HEK293T (cell line): ENCODE data around the gene AKT2.

ENCODE experiments used
- CTCF ChIA-PET: fragments of 350-600 bp; formaldehyde crosslinking; extraction: SDS; loops from one replicate; lab custom pipeline; 2021; ENCODE audit warnings: antibody characterized with exemption, inconsistent platforms; lab: Yijun Ruan, JAX
- POLR2A ChIA-PET: fragments of 350-600 bp; formaldehyde crosslinking; extraction: SDS; loops from one replicate; lab custom pipeline; 2020; ENCODE audit warnings: antibody characterized with exemption, inconsistent platforms; lab: Yijun Ruan, JAX
- DNase-seq: peaks from one replicate; pipeline ENCODE4 v3.0.0; 2012; ENCODE audit warnings: mixed read lengths; ENCODE audit errors: extremely low spot score
- ARNT ChIP-seq: fragments of 450-650 bp; IDR thresholded peaks from 2 replicates; pipeline ENCODE4 v1.6.1; 2017; ENCODE audit warnings: mild to moderate bottlenecking
- BHLHE40 ChIP-seq: fragments of 450-650 bp; IDR thresholded peaks from 2 replicates; pipeline ENCODE4 v1.6.1; 2016; ENCODE audit warnings: mild to moderate bottlenecking, moderate library complexity, borderline replicate concordance
- CTBP1 ChIP-seq: fragments of 450-650 bp; IDR thresholded peaks from 2 replicates; pipeline ENCODE4 v1.6.1; 2016; ENCODE audit warnings: borderline replicate concordance
- ELF4 ChIP-seq: fragments of 450-650 bp; IDR thresholded peaks from 2 replicates; pipeline ENCODE4 v1.6.1; 2017; ENCODE audit warnings: antibody characterized with exemption
- FOXA1 ChIP-seq: fragments of 450-650 bp; IDR thresholded peaks from 2 replicates; pipeline ENCODE4 v1.6.1; 2016; ENCODE audit warnings: mild to moderate bottlenecking
- FOXK2 ChIP-seq: fragments of 450-650 bp; IDR thresholded peaks from 2 replicates; pipeline ENCODE4 v1.6.1; 2016; ENCODE audit warnings: mild to moderate bottlenecking
- FOXM1 ChIP-seq: fragments of 450-650 bp; IDR thresholded peaks from 2 replicates; pipeline ENCODE4 v1.6.1; 2017; ENCODE audit warnings: mild to moderate bottlenecking, borderline replicate concordance
- HDGF ChIP-seq: fragments of 450-650 bp; IDR thresholded peaks from 2 replicates; pipeline ENCODE4 v1.6.1; 2017; ENCODE audit warnings: antibody characterized with exemption, borderline replicate concordance
- L3MBTL2 ChIP-seq: fragments of 450-650 bp; conservative IDR thresholded peaks from 2 replicates; pipeline ENCODE4 v1.6.1; 2016; ENCODE audit warnings: mild to moderate bottlenecking
- LEF1 ChIP-seq: fragments of 450-650 bp; IDR thresholded peaks from 2 replicates; pipeline ENCODE4 v1.6.1; 2017; ENCODE audit warnings: mild to moderate bottlenecking, borderline replicate concordance
- NFRKB ChIP-seq: fragments of 450-650 bp; IDR thresholded peaks from 2 replicates; pipeline ENCODE4 v1.6.1; 2016; ENCODE audit warnings: mild to moderate bottlenecking, moderate library complexity
- PKNOX1 ChIP-seq: fragments of 450-650 bp; IDR thresholded peaks from 2 replicates; pipeline ENCODE4 v1.6.1; 2016
- SP1 ChIP-seq: fragments of 450-650 bp; IDR thresholded peaks from 2 replicates; pipeline ENCODE4 v1.6.1; 2017
- SUZ12 ChIP-seq: fragments of 450-650 bp; IDR thresholded peaks from 2 replicates; pipeline ENCODE4 v1.6.1; 2016; ENCODE audit warnings: mild to moderate bottlenecking
- TARDBP ChIP-seq: fragments of 450-650 bp; IDR thresholded peaks from 2 replicates; pipeline ENCODE4 v1.6.1; 2016
- ZNF384 ChIP-seq: fragments of 450-650 bp; IDR thresholded peaks from 2 replicates; pipeline ENCODE4 v1.6.1; 2016

AKT2 gene

DNA sequence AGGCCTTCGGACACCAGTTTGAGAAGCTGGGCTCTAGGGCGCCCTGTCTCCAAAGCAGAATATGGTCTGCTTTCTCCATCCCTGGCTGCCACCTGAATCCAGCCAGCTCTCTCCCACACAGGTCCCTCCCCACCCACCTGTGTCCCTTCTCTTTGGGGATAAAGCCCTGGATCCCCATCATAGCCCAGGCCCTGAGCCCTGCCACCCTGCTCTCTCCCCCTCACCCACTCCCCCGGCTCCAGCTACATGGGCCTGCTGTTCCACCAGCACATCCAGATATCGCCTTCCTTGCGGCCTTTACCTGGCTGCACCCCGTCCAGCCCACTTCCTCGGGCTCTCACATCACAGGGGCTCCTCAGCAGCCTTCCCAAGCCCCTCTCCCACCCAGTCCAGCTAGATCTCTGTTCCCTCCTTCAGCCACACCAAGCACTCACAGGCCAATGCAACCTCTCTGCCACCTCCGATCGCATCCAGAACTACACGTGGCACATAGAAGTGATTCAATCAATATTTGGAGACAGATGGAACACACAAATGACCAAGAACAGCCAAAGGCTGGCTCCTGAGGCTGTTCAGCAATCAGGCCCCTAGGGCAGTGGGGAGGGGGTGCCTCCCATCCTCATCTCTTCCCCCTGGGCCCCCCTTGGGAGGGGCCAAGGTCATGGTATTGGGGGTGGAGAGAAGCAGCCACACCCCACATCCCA lies 7.6 kb downstream of the AKT2 start:
- ChIA-PET CTCF (no interaction called here), POLR2A (no interaction called here)
- TF ChIP-seq FOXK2 (no peak), L3MBTL2 (no peak), TARDBP (no peak)
- no peak for DNase-seq

GRCh38 chr19:40274585-40275544 lies 10.3 kb downstream of the AKT2 start:
- ChIA-PET POLR2A (no interaction called here), CTCF (no interaction called here)
- DNase-seq, result no peak
- TF ChIP-seq HDGF (no peak), ARNT (no peak), BHLHE40 (no peak), ZNF384 (no peak), ELF4 (no peak), LEF1 (no peak), L3MBTL2 (no peak), SP1 (no peak), SUZ12 (no peak), FOXA1 (no peak), TARDBP (no peak), FOXM1 (no peak), PKNOX1 (no peak)

- DNase-seq, result no peak
- TF ChIP-seq CTBP1 (no peak), BHLHE40 (no peak), LEF1 (no peak), FOXA1 (no peak), L3MBTL2 (no peak), SP1 (no peak), PKNOX1 (no peak), SUZ12 (no peak), TARDBP (no peak), NFRKB (no peak), FOXM1 (no peak), FOXK2 (no peak), ZNF384 (no peak), ELF4 (no peak), ARNT (no peak), HDGF (no peak)
- POLR2A ChIA-PET, result no interaction called here
- CTCF ChIA-PET, result no interaction called here
Measured at GRCh38 chr19:40273469-40274360, 11.4 kb downstream of the AKT2 start.

DNA sequence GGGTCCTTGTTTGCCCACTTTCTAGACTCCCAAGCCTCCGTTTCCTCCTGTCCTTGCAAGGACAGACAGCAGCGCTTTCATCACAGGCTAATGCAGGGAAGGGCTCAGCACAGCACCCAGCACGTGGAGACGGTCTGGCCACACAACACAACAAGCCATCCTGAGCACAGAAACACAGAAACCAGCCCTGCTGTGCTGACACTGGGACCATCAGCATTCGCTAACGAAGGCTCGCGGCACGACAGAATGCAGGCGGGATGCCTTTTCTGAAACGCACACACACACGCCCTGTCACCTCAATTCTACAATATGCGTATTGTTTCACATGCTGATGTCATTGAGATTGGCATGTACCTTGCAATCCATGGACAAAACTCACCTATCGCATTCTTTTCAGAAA lies 12.9 kb downstream of the AKT2 start:
- ChIA-PET CTCF (no interaction called here), POLR2A (no interaction called here)
- TF ChIP-seq ARNT, result no peak
- TF ChIP-seq ELF4, result no peak
- no peak for TF ChIP-seq HDGF
- no peak for TF ChIP-seq FOXM1
- TF ChIP-seq SUZ12, result no peak
- no peak for TF ChIP-seq FOXK2
- TF ChIP-seq BHLHE40, result no peak
- TF ChIP-seq FOXA1, result no peak
- no peak for TF ChIP-seq ZNF384
- no peak for TF ChIP-seq TARDBP
- no peak for TF ChIP-seq PKNOX1
- no peak for TF ChIP-seq SP1
- TF ChIP-seq CTBP1, result no peak
- TF ChIP-seq L3MBTL2, result no peak
- TF ChIP-seq LEF1, result no peak
- TF ChIP-seq NFRKB, result no peak
- no peak for DNase-seq

DNA sequence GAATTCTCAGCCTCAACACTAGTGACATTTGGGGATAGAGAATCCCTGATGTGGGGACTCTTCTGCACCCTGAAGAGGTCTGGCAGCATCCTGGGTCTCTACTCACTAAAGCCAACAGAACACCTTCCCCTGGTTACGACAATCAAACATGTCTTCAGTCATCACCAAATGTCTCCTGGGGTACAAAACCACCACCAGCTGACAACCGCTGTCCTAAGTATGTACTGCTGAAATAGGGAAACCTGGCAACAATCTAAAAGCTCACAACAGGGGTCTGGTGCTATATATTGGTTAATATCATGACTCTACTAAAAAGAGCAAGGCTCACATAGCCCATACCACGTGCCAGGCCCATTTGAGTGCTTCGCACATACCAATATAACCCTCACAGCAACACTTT lies 13.4 kb downstream of the AKT2 start:
- ChIA-PET POLR2A (interaction anchor here (0.8 kb wide), 1 partner anchor 13 kb away, joined by 3 read pairs; no protein-coding TSS in a partner anchor), CTCF (no interaction called here)
- no peak for TF ChIP-seq FOXA1
- TF ChIP-seq TARDBP, result no peak
- no peak for TF ChIP-seq LEF1
- TF ChIP-seq CTBP1, result no peak
- no peak for TF ChIP-seq BHLHE40
- no peak for TF ChIP-seq FOXK2
- no peak for TF ChIP-seq ZNF384
- TF ChIP-seq NFRKB, result no peak
- TF ChIP-seq ELF4, result no peak
- no peak for TF ChIP-seq FOXM1
- TF ChIP-seq ARNT, result no peak
- TF ChIP-seq HDGF, result no peak
- TF ChIP-seq SP1, result no peak
- no peak for TF ChIP-seq PKNOX1
- no peak for DNase-seq
